Thyroid gland (tissue), 4 donors: ENCODE measurements around the gene CASKIN2.

Source experiments
- POLR2A ChIP-seq, 2 donors: fragments of 450-650 bp; IDR thresholded peaks; one replicate each; pipeline ENCODE4 v1.6.1; 2017; ENCODE audit warnings: antibody characterized with exemption in 2 of 2, mild to moderate bottlenecking in 2 of 2, moderate library complexity in 1 of 2
- TF ChIP-seq, protein P1 (sequence below), 6 experiments: fragments of 200-600 bp in 3 of 6; fragments of 450-650 bp in 3 of 6; sonication (generic) in 3 of 6; IDR thresholded peaks; one replicate each; pipeline ENCODE4 v1.5.1; 2016 to 2019; ENCODE audit warnings: antibody characterized with exemption in 6 of 6, mild to moderate bottlenecking in 2 of 6, inconsistent platforms in 1 of 6, moderate library complexity in 1 of 6

DNA sequence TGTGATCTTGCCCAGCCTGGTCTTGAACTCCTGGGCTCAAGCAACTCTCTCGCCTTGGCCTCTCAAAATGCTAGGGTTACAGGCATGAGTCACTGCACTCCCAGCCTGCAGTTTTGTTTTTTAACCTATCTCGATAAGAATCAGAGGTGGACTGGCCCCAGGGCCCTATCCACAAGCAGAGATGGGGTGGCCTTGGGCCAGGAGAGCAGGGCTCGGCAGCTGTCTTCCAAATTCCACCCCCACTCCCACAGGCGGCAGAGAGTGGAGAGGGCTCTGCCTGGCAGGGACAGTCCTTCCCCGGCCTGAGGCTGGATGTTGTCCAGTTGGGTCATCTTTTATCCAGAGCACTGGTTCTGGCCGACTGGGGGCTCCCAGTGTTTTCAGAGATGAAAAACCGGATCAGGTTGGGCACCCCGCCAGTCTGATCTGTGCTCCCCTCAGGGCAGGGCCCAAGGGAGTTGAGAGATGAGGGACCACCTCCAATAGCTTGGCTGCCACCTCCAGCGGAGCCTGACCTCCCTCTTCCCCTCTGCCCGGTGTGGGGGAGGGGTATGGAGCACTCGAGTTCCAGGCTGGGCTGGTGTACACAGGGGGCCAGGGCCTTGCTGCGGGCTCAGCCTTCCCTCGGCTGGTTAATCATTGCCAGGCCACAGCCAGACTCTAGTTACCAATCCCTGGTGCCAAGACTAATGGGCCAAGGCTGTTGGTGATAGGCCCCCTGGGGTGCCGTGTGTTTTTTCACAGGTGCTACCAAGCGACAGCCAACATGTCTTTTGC, 41.9 kb upstream of the CASKIN2 start:
- TF ChIP-seq, protein P1, sequence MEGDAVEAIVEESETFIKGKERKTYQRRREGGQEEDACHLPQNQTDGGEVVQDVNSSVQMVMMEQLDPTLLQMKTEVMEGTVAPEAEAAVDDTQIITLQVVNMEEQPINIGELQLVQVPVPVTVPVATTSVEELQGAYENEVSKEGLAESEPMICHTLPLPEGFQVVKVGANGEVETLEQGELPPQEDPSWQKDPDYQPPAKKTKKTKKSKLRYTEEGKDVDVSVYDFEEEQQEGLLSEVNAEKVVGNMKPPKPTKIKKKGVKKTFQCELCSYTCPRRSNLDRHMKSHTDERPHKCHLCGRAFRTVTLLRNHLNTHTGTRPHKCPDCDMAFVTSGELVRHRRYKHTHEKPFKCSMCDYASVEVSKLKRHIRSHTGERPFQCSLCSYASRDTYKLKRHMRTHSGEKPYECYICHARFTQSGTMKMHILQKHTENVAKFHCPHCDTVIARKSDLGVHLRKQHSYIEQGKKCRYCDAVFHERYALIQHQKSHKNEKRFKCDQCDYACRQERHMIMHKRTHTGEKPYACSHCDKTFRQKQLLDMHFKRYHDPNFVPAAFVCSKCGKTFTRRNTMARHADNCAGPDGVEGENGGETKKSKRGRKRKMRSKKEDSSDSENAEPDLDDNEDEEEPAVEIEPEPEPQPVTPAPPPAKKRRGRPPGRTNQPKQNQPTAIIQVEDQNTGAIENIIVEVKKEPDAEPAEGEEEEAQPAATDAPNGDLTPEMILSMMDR (IDR thresholded peaks at IDR 0.05) = no peak
- TF ChIP-seq POLR2A (IDR thresholded peaks at IDR 0.05) = no peak
